Neural cell (in vitro differentiated cells): Measurements from ENCODE around the gene TMEM247. TPM values are rescaled to one million over a fixed set of nuclear protein-coding genes. Genes with fewer than 3 reads are reported as not detected.

Experiments
- H2AFZ ChIP-seq: fragments of 200-600, 300-800 bp; sonication (generic), shearing (Covaris generic); 2 replicates; pipeline ENCODE4 v1.6.0; 2014; ENCODE audit warnings: low read depth, mild to moderate bottlenecking, antibody characterized with exemption, low read length, moderate library complexity
- H3F3A ChIP-seq: fragments of 200-600 bp; shearing (Covaris generic); 2 replicates; pipeline ENCODE4 v1.6.1; 2016; ENCODE audit warnings: mild to moderate bottlenecking, moderate library complexity, mixed read lengths, antibody characterized with exemption, low read length; ENCODE audit not compliant: insufficient read depth, poor library complexity, severe bottlenecking
- H3K27ac ChIP-seq: fragments of 200-600, 300-800 bp; sonication (generic), shearing (Covaris generic); 2 replicates; pipeline ENCODE4 v1.5.1; 2014; ENCODE audit warnings: mild to moderate bottlenecking, low read length, moderate library complexity
- H3K27me3 ChIP-seq: fragments of 300-800, 200-600 bp; sonication (generic), shearing (Covaris generic); 2 replicates; pipeline ENCODE4 v1.6.0; 2014; ENCODE audit warnings: mild to moderate bottlenecking, low read depth, low read length, moderate library complexity; ENCODE audit not compliant: insufficient read depth
- H3K36me3 ChIP-seq: fragments of 300-800, 200-600 bp; sonication (generic), shearing (Covaris generic); 2 replicates; pipeline ENCODE4 v1.5.1; 2014; ENCODE audit warnings: mild to moderate bottlenecking, antibody characterized with exemption, low read length, moderate library complexity; ENCODE audit not compliant: insufficient read depth
- H3K4me2 ChIP-seq: fragments of 300-800, 200-600 bp; sonication (generic), shearing (Covaris generic); 2 replicates; pipeline ENCODE4 v1.6.0; 2014; ENCODE audit warnings: mild to moderate bottlenecking, low read length
- H3K4me3 ChIP-seq: fragments of 300-800, 200-600 bp; sonication (generic), shearing (Covaris generic); 2 replicates; pipeline ENCODE4 v1.5.1; 2014; ENCODE audit warnings: mild to moderate bottlenecking, low read length, moderate library complexity
- H3K79me2 ChIP-seq: fragments of 200-600 bp; shearing (Covaris generic); replicated peaks from 2 replicates; pipeline ENCODE4 v1.6.0; 2014; ENCODE audit warnings: mild to moderate bottlenecking, low read length, moderate library complexity; ENCODE audit not compliant: insufficient read depth
- H3K9ac ChIP-seq: fragments of 300-800, 200-600 bp; sonication (generic), shearing (Covaris generic); 2 replicates; pipeline ENCODE4 v1.6.1; 2016; ENCODE audit warnings: mild to moderate bottlenecking, low read length, mixed read lengths
- H3K9me2 ChIP-seq: fragments of 200-600 bp; shearing (Covaris generic); 2 replicates; pipeline ENCODE4 v1.6.1; 2016; ENCODE audit warnings: mild to moderate bottlenecking, low read length, mixed read lengths; ENCODE audit not compliant: insufficient read depth
- H3K9me3 ChIP-seq: fragments of 200-600, 300-800 bp; sonication (generic), shearing (Covaris generic); 2 replicates; pipeline ENCODE4 v1.6.1; 2016; ENCODE audit warnings: mild to moderate bottlenecking, mixed run types, low read length, moderate library complexity, mixed read lengths
- H4K20me1 ChIP-seq: fragments of 200-600 bp; shearing (Covaris generic); 2 replicates; pipeline ENCODE4 v1.6.1; 2016; ENCODE audit warnings: mild to moderate bottlenecking, mixed run types; ENCODE audit not compliant: insufficient read depth
- CTCF ChIP-seq: fragments of 450-650 bp; IDR thresholded peaks from 2 replicates; pipeline ENCODE4 v1.5.1; 2014; ENCODE audit warnings: antibody characterized with exemption, mild to moderate bottlenecking, moderate library complexity; ENCODE audit not compliant: poor library complexity, severe bottlenecking
- EP300 ChIP-seq: fragments of 450-650 bp; conservative IDR thresholded peaks from 2 replicates; pipeline ENCODE4 v1.6.1; 2014; ENCODE audit warnings: antibody characterized with exemption, mild to moderate bottlenecking, moderate library complexity; ENCODE audit not compliant: poor library complexity, severe bottlenecking
- EZH2 ChIP-seq: fragments of 200-600, 300-800 bp; shearing (Covaris generic), sonication (generic); IDR thresholded peaks from 2 replicates; pipeline ENCODE4 v1.6.1; 2014; ENCODE audit warnings: antibody characterized with exemption, low read length, borderline replicate concordance, mild to moderate bottlenecking; ENCODE audit not compliant: insufficient read depth, poor library complexity, severe bottlenecking
- MXI1 ChIP-seq: fragments of 450-650 bp; conservative IDR thresholded peaks from 2 replicates; pipeline ENCODE4 v1.6.1; 2014; ENCODE audit warnings: antibody characterized with exemption, mild to moderate bottlenecking; ENCODE audit not compliant: poor library complexity, severe bottlenecking
- POLR2AphosphoS5 ChIP-seq: IDR thresholded peaks from 2 replicates; pipeline ENCODE4 v1.6.1; 2012
- RAD21 ChIP-seq: fragments of 450-650 bp; conservative IDR thresholded peaks from 2 replicates; pipeline ENCODE4 v1.6.1; 2014; ENCODE audit warnings: antibody characterized with exemption, mild to moderate bottlenecking, moderate library complexity
- SMC3 ChIP-seq: fragments of 450-650 bp; conservative IDR thresholded peaks from 2 replicates; pipeline ENCODE4 v1.6.1; 2014; ENCODE audit warnings: antibody characterized with exemption, mild to moderate bottlenecking, moderate library complexity; ENCODE audit not compliant: poor library complexity
- TAF1 ChIP-seq: IDR thresholded peaks from 2 replicates; pipeline ENCODE4 v1.6.1; 2012; ENCODE audit warnings: low read depth
- polyA plus RNA-seq: library from polyadenylated mRNA; depleted of rRNA; stranded (reverse); fragments of >200 nt; gene quantifications from 2 replicates; pipeline ENCODE4 v1.2.3, GENCODE V29; 2014
- TF ChIP-seq, protein P1 (sequence below): IDR thresholded peaks from 2 replicates; pipeline ENCODE4 v1.6.1; 2012; ENCODE audit warnings: borderline replicate concordance

Gene TMEM247
- polyA plus RNA-seq, 1 donor from 2014 or later = not detected

DNA sequence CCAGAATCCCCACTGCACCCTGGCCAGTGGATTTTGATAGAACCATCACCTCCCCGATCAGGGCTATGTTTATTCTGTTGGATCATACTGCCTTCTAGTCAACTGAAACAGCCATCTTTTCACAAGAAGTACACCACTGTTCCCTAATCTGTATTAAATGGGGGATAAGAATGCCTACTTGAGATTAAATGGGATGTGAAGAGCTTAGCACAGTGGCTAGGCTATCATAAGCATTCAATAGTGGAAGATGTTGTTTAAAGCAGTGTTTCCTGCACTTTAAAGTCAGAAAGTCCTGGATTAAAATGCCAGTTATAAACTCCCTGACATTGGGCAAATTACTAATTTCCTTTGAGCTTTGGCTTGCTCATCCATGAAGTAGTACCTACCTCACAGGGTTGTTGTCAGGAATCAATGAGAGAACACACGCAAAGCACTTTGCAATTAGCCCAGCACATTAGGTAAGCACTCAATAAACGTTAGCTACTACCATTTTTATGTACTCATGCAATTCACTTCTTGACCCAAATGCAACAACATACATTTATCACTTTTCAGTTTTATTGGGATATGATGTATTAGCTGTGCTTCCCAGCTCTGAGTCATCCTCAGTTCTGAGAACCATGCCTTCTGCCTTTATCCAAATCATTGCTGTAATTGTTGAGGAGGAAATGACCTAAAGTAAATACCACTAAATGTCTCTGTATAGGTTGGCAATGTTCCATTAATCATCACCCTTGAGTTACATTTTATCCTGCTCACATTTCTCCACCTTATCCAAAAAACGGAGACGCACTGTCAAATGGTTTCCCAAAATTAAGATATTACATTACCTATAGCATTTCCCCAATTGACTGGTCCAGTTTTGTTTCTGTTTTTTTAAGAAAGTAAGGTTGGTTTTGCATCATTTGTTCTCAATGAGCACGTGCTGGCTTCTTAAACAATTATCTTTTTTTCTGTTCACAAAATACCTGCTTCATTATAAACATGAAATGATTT is 2.1 kb downstream of the TMEM247 start:
- Histone ChIP-seq H3K9ac (no peak overlapping the region), H3F3A (no peaks in the 10 kb centered on the region), H3K36me3 (no peaks in the 10 kb centered on the region), H3K9me3 (no peaks in the 10 kb centered on the region), H4K20me1 (no peaks in the 10 kb centered on the region), H3K79me2 (no peaks in the 10 kb centered on the region), H2AFZ (no peak overlapping the region), H3K27me3 (no peaks in the 10 kb centered on the region), H3K27ac (no peak overlapping the region), H3K9me2 (no peaks in the 10 kb centered on the region), H3K4me2 (no peak overlapping the region), H3K4me3 (no peak overlapping the region)
- no peak for TF ChIP-seq RAD21
- TF ChIP-seq EZH2 = no peak
- TF ChIP-seq, protein P1, sequence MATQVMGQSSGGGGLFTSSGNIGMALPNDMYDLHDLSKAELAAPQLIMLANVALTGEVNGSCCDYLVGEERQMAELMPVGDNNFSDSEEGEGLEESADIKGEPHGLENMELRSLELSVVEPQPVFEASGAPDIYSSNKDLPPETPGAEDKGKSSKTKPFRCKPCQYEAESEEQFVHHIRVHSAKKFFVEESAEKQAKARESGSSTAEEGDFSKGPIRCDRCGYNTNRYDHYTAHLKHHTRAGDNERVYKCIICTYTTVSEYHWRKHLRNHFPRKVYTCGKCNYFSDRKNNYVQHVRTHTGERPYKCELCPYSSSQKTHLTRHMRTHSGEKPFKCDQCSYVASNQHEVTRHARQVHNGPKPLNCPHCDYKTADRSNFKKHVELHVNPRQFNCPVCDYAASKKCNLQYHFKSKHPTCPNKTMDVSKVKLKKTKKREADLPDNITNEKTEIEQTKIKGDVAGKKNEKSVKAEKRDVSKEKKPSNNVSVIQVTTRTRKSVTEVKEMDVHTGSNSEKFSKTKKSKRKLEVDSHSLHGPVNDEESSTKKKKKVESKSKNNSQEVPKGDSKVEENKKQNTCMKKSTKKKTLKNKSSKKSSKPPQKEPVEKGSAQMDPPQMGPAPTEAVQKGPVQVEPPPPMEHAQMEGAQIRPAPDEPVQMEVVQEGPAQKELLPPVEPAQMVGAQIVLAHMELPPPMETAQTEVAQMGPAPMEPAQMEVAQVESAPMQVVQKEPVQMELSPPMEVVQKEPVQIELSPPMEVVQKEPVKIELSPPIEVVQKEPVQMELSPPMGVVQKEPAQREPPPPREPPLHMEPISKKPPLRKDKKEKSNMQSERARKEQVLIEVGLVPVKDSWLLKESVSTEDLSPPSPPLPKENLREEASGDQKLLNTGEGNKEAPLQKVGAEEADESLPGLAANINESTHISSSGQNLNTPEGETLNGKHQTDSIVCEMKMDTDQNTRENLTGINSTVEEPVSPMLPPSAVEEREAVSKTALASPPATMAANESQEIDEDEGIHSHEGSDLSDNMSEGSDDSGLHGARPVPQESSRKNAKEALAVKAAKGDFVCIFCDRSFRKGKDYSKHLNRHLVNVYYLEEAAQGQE = no peak

GRCh38 chr2:46482490-46482889 is 3.1 kb downstream of the TMEM247 start:
- no peak overlapping the region for H2AFZ ChIP-seq
- H3K4me2 ChIP-seq = no peak overlapping the region
- H3K4me3 ChIP-seq = no peak overlapping the region
- no peaks in the 10 kb centered on the region for H3K27me3 ChIP-seq
- H3K9me2 ChIP-seq = no peaks in the 10 kb centered on the region
- no peaks in the 10 kb centered on the region for H3K79me2 ChIP-seq
- H3K27ac ChIP-seq = no peak overlapping the region
- H3K36me3 ChIP-seq = no peaks in the 10 kb centered on the region
- H4K20me1 ChIP-seq = no peaks in the 10 kb centered on the region
- H3F3A ChIP-seq = no peaks in the 10 kb centered on the region
- TF ChIP-seq TAF1 (no peak), SMC3 (no peak), MXI1 (no peak), CTCF (no peak), POLR2AphosphoS5 (no peak), EZH2 (no peak), RAD21 (no peak), EP300 (no peak)
- TF ChIP-seq, protein P1 = no peak
- H3K9ac ChIP-seq = no peak overlapping the region
- no peaks in the 10 kb centered on the region for H3K9me3 ChIP-seq
